ENCODE data around the gene TPPP. TPM values are rescaled to one million over a fixed set of nuclear protein-coding genes. Genes with fewer than 3 reads are reported as not detected.

Gene TPPP
- total and polyA plus RNA-seq, 2 experiments from 2014 or later = 0.48 to 1.4 TPM

DNA sequence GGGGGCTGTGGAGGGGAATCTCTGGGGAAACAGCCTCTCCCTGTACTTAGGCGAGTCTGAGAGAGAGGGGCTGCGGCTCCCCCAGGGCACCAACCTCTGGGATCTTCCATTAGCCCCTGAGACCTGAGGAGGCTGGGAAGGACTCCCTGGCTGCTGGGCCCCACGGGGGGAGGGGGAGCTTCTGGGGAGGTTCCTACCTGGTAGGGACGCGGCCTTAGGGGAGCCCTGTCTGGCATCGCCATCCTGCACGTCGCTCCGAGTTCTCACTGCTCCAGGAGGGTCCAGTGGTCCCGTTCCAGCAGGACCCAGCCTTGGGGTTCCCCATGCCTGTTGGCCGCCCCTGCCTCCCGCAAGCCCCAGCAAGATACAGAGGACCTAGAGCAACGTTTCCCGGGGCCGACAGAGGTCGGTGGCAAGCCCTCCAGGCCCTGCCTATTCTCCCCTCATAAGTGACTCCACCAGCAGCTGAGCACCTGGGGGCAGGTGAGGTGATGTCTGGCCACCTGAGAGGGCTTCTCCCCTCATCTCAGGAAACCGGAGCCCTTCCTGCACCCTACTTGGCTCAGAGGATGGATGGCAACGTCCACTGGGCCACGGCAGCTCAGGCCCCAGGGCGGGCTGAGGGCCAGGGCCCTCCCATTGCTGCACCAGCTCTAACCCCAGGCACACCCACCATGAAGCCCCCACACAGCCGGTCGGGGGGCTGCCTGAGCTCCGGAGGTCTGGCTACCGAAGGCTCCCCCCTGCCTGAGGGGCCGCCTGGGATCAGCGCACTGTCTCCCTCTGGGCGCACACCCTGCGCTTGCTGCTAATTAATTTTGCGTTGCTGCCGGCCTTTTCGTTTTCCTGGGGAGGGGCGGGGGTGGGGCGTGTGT is 22.5 kb downstream of the TPPP start:
- H3K36me3 Mint-ChIP-seq (ENCODE audit: low read depth) = peaks cover 9% of the 10 kb centered on the region

More for the DNA sequence above, 22.5 kb downstream of the TPPP start:
- Histone ChIP-seq H3K27me3 (ENCODE audit: insufficient read depth) (0 out of 2 replicates have a peak, but pooled peaks cover 4% of the 10 kb centered on the region), H3K79me2 (replicated peaks; ENCODE audit: insufficient read depth) (no peaks in the 10 kb centered on the region), H3K4me1 (ENCODE audit: insufficient read depth) (no peaks in the 10 kb centered on the region), H3K36me3 (ENCODE audit: insufficient read depth) (no peaks in the 10 kb centered on the region), H4K20me1 (replicated peaks; ENCODE audit: insufficient read depth) (peaks cover 5% of the 10 kb centered on the region), H3F3A (replicated peaks; ENCODE audit: low read depth) (no peaks in the 10 kb centered on the region), H2AFZ (no peak overlapping the region), H3K9me2 (ENCODE audit: insufficient read depth) (no peaks in the 10 kb centered on the region), H3K4me3 (no peak overlapping the region), H3K27ac (ENCODE audit: low read depth) (no peak overlapping the region), H3K4me2 (no peak overlapping the region)
- no peak for DNase-seq (ENCODE audit: low spot score)
- H3K27me3 Mint-ChIP-seq (ENCODE audit: insufficient read depth, low read depth, poor library complexity) = peaks cover 11% of the 10 kb centered on the region
- ATAC-seq = no peak
- H3K4me1 Mint-ChIP-seq = peaks cover 6% of the 10 kb centered on the region
- no peak overlapping the region for H3K4me3 Mint-ChIP-seq
- no peak overlapping the region for H3K27ac Mint-ChIP-seq
- peaks cover 2% of the 10 kb centered on the region; the same call in 1 of the 3 replicates for H3K9me3 Mint-ChIP-seq
- TF ChIP-seq ZNF114 (CRISPR knock-in tag; IDR thresholded peaks at IDR 0.05) = no peak
- TF ChIP-seq EZH2 (IDR thresholded peaks at IDR 0.05; ENCODE audit: low read depth, unreplicated experiment) = no peak
- TF ChIP-seq POLR2AphosphoS5 (IDR thresholded peaks at IDR 0.05; ENCODE audit: low read depth) = no peak
- no peak for TF ChIP-seq NANOG (IDR thresholded peaks at IDR 0.05; ENCODE audit: borderline replicate concordance)
- TF ChIP-seq STAT1 (IDR thresholded peaks at IDR 0.05; ENCODE audit: unreplicated experiment) = no peak
- no peak for TF ChIP-seq CREB1 (CRISPR knock-in tag; IDR thresholded peaks at IDR 0.05; ENCODE audit: low read depth)
- TF ChIP-seq, protein P1, sequence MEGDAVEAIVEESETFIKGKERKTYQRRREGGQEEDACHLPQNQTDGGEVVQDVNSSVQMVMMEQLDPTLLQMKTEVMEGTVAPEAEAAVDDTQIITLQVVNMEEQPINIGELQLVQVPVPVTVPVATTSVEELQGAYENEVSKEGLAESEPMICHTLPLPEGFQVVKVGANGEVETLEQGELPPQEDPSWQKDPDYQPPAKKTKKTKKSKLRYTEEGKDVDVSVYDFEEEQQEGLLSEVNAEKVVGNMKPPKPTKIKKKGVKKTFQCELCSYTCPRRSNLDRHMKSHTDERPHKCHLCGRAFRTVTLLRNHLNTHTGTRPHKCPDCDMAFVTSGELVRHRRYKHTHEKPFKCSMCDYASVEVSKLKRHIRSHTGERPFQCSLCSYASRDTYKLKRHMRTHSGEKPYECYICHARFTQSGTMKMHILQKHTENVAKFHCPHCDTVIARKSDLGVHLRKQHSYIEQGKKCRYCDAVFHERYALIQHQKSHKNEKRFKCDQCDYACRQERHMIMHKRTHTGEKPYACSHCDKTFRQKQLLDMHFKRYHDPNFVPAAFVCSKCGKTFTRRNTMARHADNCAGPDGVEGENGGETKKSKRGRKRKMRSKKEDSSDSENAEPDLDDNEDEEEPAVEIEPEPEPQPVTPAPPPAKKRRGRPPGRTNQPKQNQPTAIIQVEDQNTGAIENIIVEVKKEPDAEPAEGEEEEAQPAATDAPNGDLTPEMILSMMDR (conservative IDR thresholded peaks at IDR 0.05; ENCODE audit: low read depth in 2 of 2) = no peak
- TF ChIP-seq ZNF462 (CRISPR knock-in tag; IDR thresholded peaks at IDR 0.05) = no peak
- TF ChIP-seq ETS1 (IDR thresholded peaks at IDR 0.05) = no peak
- TF ChIP-seq, protein P2, sequence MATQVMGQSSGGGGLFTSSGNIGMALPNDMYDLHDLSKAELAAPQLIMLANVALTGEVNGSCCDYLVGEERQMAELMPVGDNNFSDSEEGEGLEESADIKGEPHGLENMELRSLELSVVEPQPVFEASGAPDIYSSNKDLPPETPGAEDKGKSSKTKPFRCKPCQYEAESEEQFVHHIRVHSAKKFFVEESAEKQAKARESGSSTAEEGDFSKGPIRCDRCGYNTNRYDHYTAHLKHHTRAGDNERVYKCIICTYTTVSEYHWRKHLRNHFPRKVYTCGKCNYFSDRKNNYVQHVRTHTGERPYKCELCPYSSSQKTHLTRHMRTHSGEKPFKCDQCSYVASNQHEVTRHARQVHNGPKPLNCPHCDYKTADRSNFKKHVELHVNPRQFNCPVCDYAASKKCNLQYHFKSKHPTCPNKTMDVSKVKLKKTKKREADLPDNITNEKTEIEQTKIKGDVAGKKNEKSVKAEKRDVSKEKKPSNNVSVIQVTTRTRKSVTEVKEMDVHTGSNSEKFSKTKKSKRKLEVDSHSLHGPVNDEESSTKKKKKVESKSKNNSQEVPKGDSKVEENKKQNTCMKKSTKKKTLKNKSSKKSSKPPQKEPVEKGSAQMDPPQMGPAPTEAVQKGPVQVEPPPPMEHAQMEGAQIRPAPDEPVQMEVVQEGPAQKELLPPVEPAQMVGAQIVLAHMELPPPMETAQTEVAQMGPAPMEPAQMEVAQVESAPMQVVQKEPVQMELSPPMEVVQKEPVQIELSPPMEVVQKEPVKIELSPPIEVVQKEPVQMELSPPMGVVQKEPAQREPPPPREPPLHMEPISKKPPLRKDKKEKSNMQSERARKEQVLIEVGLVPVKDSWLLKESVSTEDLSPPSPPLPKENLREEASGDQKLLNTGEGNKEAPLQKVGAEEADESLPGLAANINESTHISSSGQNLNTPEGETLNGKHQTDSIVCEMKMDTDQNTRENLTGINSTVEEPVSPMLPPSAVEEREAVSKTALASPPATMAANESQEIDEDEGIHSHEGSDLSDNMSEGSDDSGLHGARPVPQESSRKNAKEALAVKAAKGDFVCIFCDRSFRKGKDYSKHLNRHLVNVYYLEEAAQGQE (IDR thresholded peaks at IDR 0.05; ENCODE audit: unreplicated experiment) = no peak
- no peak for TF ChIP-seq EZH2phosphoT487 (IDR thresholded peaks at IDR 0.05; ENCODE audit: unreplicated experiment)
- TF ChIP-seq ZNF331 (CRISPR knock-in tag; IDR thresholded peaks at IDR 0.05; ENCODE audit: low read depth) = no peak
- TF ChIP-seq JUNB (IDR thresholded peaks at IDR 0.05; ENCODE audit: unreplicated experiment) = no peak

Measured in GM23338 (cell line).